Effector CD4-positive, alpha-beta T cell (primary cell): ENCODE data around the gene PDE1C.

Experiments
- DNase-seq: peaks from one replicate; pipeline ENCODE4 v3.0.0-alpha.2; 2020

The PDE1C gene

GRCh38 chr7:31935124-31936054 is 134.8 kb downstream of the PDE1C start:
- no peak for DNase-seq

GRCh38 chr7:31934551-31934950 is 135.7 kb downstream of the PDE1C start:
- DNase-seq, result no peak

GRCh38 chr7:31933481-31933880 is 136.7 kb downstream of the PDE1C start:
- DNase-seq, result no peak

- no peak for DNase-seq
These were observed 143.1 kb downstream of the PDE1C start for GRCh38 chr7:31926991-31927584.

GRCh38 chr7:31925753-31926454 is 144.3 kb downstream of the PDE1C start:
- DNase-seq, result no peak

- no peak for DNase-seq
These were observed 146.0 kb downstream of the PDE1C start for GRCh38 chr7:31924251-31924650.

- DNase-seq, result no peak
These were observed 147.4 kb downstream of the PDE1C start for GRCh38 chr7:31922848-31923247.

GRCh38 chr7:31921047-31921446 is 149.2 kb downstream of the PDE1C start:
- no peak for DNase-seq

GRCh38 chr7:31919678-31920369 is 150.4 kb downstream of the PDE1C start:
- DNase-seq, result no peak

GRCh38 chr7:31918706-31919393 is 151.4 kb downstream of the PDE1C start:
- no peak for DNase-seq

- DNase-seq, result no peak
These were observed 153.0 kb downstream of the PDE1C start for GRCh38 chr7:31917256-31917655.

GRCh38 chr7:31910191-31910590 is 160.0 kb downstream of the PDE1C start:
- DNase-seq, result no peak

- DNase-seq, result no peak
These were observed 163.6 kb downstream of the PDE1C start for GRCh38 chr7:31906479-31907171.

GRCh38 chr7:31903962-31904361 is 166.2 kb downstream of the PDE1C start:
- no peak for DNase-seq

GRCh38 chr7:31899356-31899927 is 170.8 kb downstream of the PDE1C start:
- no peak for DNase-seq

- no peak for DNase-seq
These were observed 173.3 kb downstream of the PDE1C start for GRCh38 chr7:31896925-31897324.

- DNase-seq, result no peak
These were observed 175.9 kb downstream of the PDE1C start for GRCh38 chr7:31894308-31894707.

- no peak for DNase-seq
These were observed 176.8 kb downstream of the PDE1C start for GRCh38 chr7:31893365-31893764.

GRCh38 chr7:31892099-31892829 is 177.9 kb downstream of the PDE1C start:
- DNase-seq, result no peak

- no peak for DNase-seq
These were observed 179.4 kb downstream of the PDE1C start for GRCh38 chr7:31890766-31891165.

- DNase-seq, result no peak
These were observed 180.0 kb downstream of the PDE1C start for GRCh38 chr7:31890198-31890597.
